Thyroid gland (tissue), 4 donors: ENCODE data around the gene RAB18.

Experiments
- CTCF ChIP-seq, 6 experiments: fragments of 200-600 bp in 3 of 6; fragments of 450-650 bp in 3 of 6; sonication (generic) in 3 of 6; IDR thresholded peaks; one replicate each; pipeline ENCODE4 v1.5.1; 2016 to 2019; ENCODE audit warnings: antibody characterized with exemption in 6 of 6, mild to moderate bottlenecking in 2 of 6, inconsistent platforms in 1 of 6, moderate library complexity in 1 of 6
- POLR2A ChIP-seq, 2 donors: fragments of 450-650 bp; IDR thresholded peaks; one replicate each; pipeline ENCODE4 v1.6.1; 2017; ENCODE audit warnings: antibody characterized with exemption in 2 of 2, mild to moderate bottlenecking in 2 of 2, moderate library complexity in 1 of 2

- TF ChIP-seq CTCF (IDR thresholded peaks at IDR 0.05), result no peak
- no peak for TF ChIP-seq POLR2A (IDR thresholded peaks at IDR 0.05)
These were observed 42.9 kb downstream of the RAB18 start for GRCh38 chr10:27547047-27547446.
